Neural cell (in vitro differentiated cells): ENCODE measurements around the gene CHADL. TPM values are rescaled to one million over a fixed set of nuclear protein-coding genes. Genes with fewer than 3 reads are reported as not detected.

Experiments
- H2AFZ ChIP-seq: fragments of 200-600, 300-800 bp; sonication (generic), shearing (Covaris generic); 2 replicates; pipeline ENCODE4 v1.6.0; 2014; ENCODE audit warnings: low read depth, mild to moderate bottlenecking, antibody characterized with exemption, low read length, moderate library complexity
- H3F3A ChIP-seq: fragments of 200-600 bp; shearing (Covaris generic); 2 replicates; pipeline ENCODE4 v1.6.1; 2016; ENCODE audit warnings: mild to moderate bottlenecking, moderate library complexity, mixed read lengths, antibody characterized with exemption, low read length; ENCODE audit not compliant: insufficient read depth, poor library complexity, severe bottlenecking
- H3K27ac ChIP-seq: fragments of 200-600, 300-800 bp; sonication (generic), shearing (Covaris generic); 2 replicates; pipeline ENCODE4 v1.5.1; 2014; ENCODE audit warnings: mild to moderate bottlenecking, low read length, moderate library complexity
- H3K27me3 ChIP-seq: fragments of 300-800, 200-600 bp; sonication (generic), shearing (Covaris generic); 2 replicates; pipeline ENCODE4 v1.6.0; 2014; ENCODE audit warnings: mild to moderate bottlenecking, low read depth, low read length, moderate library complexity; ENCODE audit not compliant: insufficient read depth
- H3K36me3 ChIP-seq: fragments of 300-800, 200-600 bp; sonication (generic), shearing (Covaris generic); 2 replicates; pipeline ENCODE4 v1.5.1; 2014; ENCODE audit warnings: mild to moderate bottlenecking, antibody characterized with exemption, low read length, moderate library complexity; ENCODE audit not compliant: insufficient read depth
- H3K4me2 ChIP-seq: fragments of 300-800, 200-600 bp; sonication (generic), shearing (Covaris generic); 2 replicates; pipeline ENCODE4 v1.6.0; 2014; ENCODE audit warnings: mild to moderate bottlenecking, low read length
- H3K4me3 ChIP-seq: fragments of 300-800, 200-600 bp; sonication (generic), shearing (Covaris generic); 2 replicates; pipeline ENCODE4 v1.5.1; 2014; ENCODE audit warnings: mild to moderate bottlenecking, low read length, moderate library complexity
- H3K79me2 ChIP-seq: fragments of 200-600 bp; shearing (Covaris generic); replicated peaks from 2 replicates; pipeline ENCODE4 v1.6.0; 2014; ENCODE audit warnings: mild to moderate bottlenecking, low read length, moderate library complexity; ENCODE audit not compliant: insufficient read depth
- H3K9ac ChIP-seq: fragments of 300-800, 200-600 bp; sonication (generic), shearing (Covaris generic); 2 replicates; pipeline ENCODE4 v1.6.1; 2016; ENCODE audit warnings: mild to moderate bottlenecking, low read length, mixed read lengths
- H3K9me2 ChIP-seq: fragments of 200-600 bp; shearing (Covaris generic); 2 replicates; pipeline ENCODE4 v1.6.1; 2016; ENCODE audit warnings: mild to moderate bottlenecking, low read length, mixed read lengths; ENCODE audit not compliant: insufficient read depth
- H3K9me3 ChIP-seq: fragments of 200-600, 300-800 bp; sonication (generic), shearing (Covaris generic); 2 replicates; pipeline ENCODE4 v1.6.1; 2016; ENCODE audit warnings: mild to moderate bottlenecking, mixed run types, low read length, moderate library complexity, mixed read lengths
- H4K20me1 ChIP-seq: fragments of 200-600 bp; shearing (Covaris generic); 2 replicates; pipeline ENCODE4 v1.6.1; 2016; ENCODE audit warnings: mild to moderate bottlenecking, mixed run types; ENCODE audit not compliant: insufficient read depth
- EP300 ChIP-seq: fragments of 450-650 bp; conservative IDR thresholded peaks from 2 replicates; pipeline ENCODE4 v1.6.1; 2014; ENCODE audit warnings: antibody characterized with exemption, mild to moderate bottlenecking, moderate library complexity; ENCODE audit not compliant: poor library complexity, severe bottlenecking
- EZH2 ChIP-seq: fragments of 200-600, 300-800 bp; shearing (Covaris generic), sonication (generic); IDR thresholded peaks from 2 replicates; pipeline ENCODE4 v1.6.1; 2014; ENCODE audit warnings: antibody characterized with exemption, low read length, borderline replicate concordance, mild to moderate bottlenecking; ENCODE audit not compliant: insufficient read depth, poor library complexity, severe bottlenecking
- MXI1 ChIP-seq: fragments of 450-650 bp; conservative IDR thresholded peaks from 2 replicates; pipeline ENCODE4 v1.6.1; 2014; ENCODE audit warnings: antibody characterized with exemption, mild to moderate bottlenecking; ENCODE audit not compliant: poor library complexity, severe bottlenecking
- POLR2AphosphoS5 ChIP-seq: IDR thresholded peaks from 2 replicates; pipeline ENCODE4 v1.6.1; 2012
- RAD21 ChIP-seq: fragments of 450-650 bp; conservative IDR thresholded peaks from 2 replicates; pipeline ENCODE4 v1.6.1; 2014; ENCODE audit warnings: antibody characterized with exemption, mild to moderate bottlenecking, moderate library complexity
- SMC3 ChIP-seq: fragments of 450-650 bp; conservative IDR thresholded peaks from 2 replicates; pipeline ENCODE4 v1.6.1; 2014; ENCODE audit warnings: antibody characterized with exemption, mild to moderate bottlenecking, moderate library complexity; ENCODE audit not compliant: poor library complexity
- TAF1 ChIP-seq: IDR thresholded peaks from 2 replicates; pipeline ENCODE4 v1.6.1; 2012; ENCODE audit warnings: low read depth
- polyA plus RNA-seq: library from polyadenylated mRNA; depleted of rRNA; stranded (reverse); fragments of >200 nt; gene quantifications from 2 replicates; pipeline ENCODE4 v1.2.3, GENCODE V29; 2014
- TF ChIP-seq, protein P1 (sequence below): fragments of 450-650 bp; IDR thresholded peaks from 2 replicates; pipeline ENCODE4 v1.5.1; 2014; ENCODE audit warnings: antibody characterized with exemption, mild to moderate bottlenecking, moderate library complexity; ENCODE audit not compliant: poor library complexity, severe bottlenecking
- TF ChIP-seq, protein P2 (sequence below): IDR thresholded peaks from 2 replicates; pipeline ENCODE4 v1.6.1; 2012; ENCODE audit warnings: borderline replicate concordance

The CHADL gene
- polyA plus RNA-seq, 1 donor from 2014 or later: 0.22 TPM

DNA sequence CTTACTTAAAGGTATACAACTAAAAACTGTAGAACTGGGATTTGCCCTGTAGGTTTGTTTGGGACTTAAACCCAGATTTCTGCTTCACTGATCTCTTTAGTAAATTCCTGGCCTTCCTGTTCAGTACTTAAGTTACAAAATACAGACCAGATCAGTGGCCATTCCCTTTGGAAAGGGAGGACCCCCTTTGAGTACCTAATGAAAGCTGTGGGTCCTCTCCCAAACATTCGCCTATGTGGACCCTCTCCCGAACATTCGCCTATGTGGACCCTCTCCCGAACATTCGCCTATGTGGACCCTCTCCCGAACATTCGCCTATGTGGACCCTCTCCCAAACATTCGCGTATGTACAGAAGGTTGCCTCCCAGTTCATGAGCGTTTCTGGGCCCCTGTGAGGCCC is 25.3 kb downstream of the CHADL start (continued):
- no peak for TF ChIP-seq TAF1
- TF ChIP-seq SMC3: no peak
- TF ChIP-seq POLR2AphosphoS5: no peak

DNA sequence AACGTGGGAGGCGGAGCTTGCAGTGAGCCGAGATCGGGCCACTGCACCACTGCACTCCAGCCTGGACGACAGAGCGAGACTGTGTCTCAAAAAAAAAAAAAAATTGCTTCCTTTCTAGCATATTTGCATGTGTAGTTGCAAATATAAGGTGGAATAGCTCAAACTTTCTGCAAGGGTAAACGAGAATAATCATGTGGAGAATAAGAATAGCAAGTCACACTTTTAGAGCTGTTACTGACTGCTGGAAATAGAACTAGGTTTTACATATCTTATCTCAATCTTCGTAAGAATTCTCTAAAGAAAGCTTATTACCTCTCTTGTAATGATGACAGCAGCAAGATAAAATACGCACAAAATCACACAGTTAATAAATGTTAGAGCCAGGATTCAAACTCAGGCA is 34.0 kb downstream of the CHADL start:
- no peak overlapping the region for H3K9ac ChIP-seq
- H3K36me3 ChIP-seq: no peaks in the 10 kb centered on the region

More for the DNA sequence above, 34.0 kb downstream of the CHADL start:
- no peaks in the 10 kb centered on the region for H3F3A ChIP-seq
- peaks cover 9% of the 10 kb centered on the region for H3K79me2 ChIP-seq
- no peaks in the 10 kb centered on the region for H4K20me1 ChIP-seq
- H2AFZ ChIP-seq: no peak overlapping the region
- no peak overlapping the region for H3K4me3 ChIP-seq
- no peak for TF ChIP-seq POLR2AphosphoS5
- no peak for TF ChIP-seq SMC3
- TF ChIP-seq, protein P1, sequence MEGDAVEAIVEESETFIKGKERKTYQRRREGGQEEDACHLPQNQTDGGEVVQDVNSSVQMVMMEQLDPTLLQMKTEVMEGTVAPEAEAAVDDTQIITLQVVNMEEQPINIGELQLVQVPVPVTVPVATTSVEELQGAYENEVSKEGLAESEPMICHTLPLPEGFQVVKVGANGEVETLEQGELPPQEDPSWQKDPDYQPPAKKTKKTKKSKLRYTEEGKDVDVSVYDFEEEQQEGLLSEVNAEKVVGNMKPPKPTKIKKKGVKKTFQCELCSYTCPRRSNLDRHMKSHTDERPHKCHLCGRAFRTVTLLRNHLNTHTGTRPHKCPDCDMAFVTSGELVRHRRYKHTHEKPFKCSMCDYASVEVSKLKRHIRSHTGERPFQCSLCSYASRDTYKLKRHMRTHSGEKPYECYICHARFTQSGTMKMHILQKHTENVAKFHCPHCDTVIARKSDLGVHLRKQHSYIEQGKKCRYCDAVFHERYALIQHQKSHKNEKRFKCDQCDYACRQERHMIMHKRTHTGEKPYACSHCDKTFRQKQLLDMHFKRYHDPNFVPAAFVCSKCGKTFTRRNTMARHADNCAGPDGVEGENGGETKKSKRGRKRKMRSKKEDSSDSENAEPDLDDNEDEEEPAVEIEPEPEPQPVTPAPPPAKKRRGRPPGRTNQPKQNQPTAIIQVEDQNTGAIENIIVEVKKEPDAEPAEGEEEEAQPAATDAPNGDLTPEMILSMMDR: no peak
- TF ChIP-seq MXI1: no peak
- no peak for TF ChIP-seq RAD21
- TF ChIP-seq TAF1: no peak
- TF ChIP-seq, protein P2, sequence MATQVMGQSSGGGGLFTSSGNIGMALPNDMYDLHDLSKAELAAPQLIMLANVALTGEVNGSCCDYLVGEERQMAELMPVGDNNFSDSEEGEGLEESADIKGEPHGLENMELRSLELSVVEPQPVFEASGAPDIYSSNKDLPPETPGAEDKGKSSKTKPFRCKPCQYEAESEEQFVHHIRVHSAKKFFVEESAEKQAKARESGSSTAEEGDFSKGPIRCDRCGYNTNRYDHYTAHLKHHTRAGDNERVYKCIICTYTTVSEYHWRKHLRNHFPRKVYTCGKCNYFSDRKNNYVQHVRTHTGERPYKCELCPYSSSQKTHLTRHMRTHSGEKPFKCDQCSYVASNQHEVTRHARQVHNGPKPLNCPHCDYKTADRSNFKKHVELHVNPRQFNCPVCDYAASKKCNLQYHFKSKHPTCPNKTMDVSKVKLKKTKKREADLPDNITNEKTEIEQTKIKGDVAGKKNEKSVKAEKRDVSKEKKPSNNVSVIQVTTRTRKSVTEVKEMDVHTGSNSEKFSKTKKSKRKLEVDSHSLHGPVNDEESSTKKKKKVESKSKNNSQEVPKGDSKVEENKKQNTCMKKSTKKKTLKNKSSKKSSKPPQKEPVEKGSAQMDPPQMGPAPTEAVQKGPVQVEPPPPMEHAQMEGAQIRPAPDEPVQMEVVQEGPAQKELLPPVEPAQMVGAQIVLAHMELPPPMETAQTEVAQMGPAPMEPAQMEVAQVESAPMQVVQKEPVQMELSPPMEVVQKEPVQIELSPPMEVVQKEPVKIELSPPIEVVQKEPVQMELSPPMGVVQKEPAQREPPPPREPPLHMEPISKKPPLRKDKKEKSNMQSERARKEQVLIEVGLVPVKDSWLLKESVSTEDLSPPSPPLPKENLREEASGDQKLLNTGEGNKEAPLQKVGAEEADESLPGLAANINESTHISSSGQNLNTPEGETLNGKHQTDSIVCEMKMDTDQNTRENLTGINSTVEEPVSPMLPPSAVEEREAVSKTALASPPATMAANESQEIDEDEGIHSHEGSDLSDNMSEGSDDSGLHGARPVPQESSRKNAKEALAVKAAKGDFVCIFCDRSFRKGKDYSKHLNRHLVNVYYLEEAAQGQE: no peak
- TF ChIP-seq EZH2: no peak
- no peak for TF ChIP-seq EP300
- no peaks in the 10 kb centered on the region for H3K27me3 ChIP-seq
- H3K9me2 ChIP-seq: no peaks in the 10 kb centered on the region
- no peak overlapping the region for H3K4me2 ChIP-seq
- H3K9me3 ChIP-seq: no peaks in the 10 kb centered on the region
- no peak overlapping the region for H3K27ac ChIP-seq
